SHP77 (cell line): ENCODE results near the gene CFAP92.

Experiments used
- DNase-seq, 2 experiments: peaks; one replicate each; lab custom pipeline; 2025; lab: John Stamatoyannopoulos, UW

CFAP92 gene

GRCh38 chr3:128864351-128864811, 129.5 kb downstream of the CFAP92 start:
- DNase-seq = no peak

- no peak for DNase-seq
These were observed 130.3 kb downstream of the CFAP92 start for GRCh38 chr3:128863560-128863959.

- no peak for DNase-seq
These were observed 132.4 kb downstream of the CFAP92 start for GRCh38 chr3:128861491-128861890.
